HG03039 (cell line): ENCODE results near the gene DRAM2.
"Not testable (repeated sequence)": the region's sequence is repeated elsewhere in the genome, so short reads cannot be mapped to it uniquely, and the experiment has no call there.

Experiments used
- ATAC-seq: cut with Tn5 transposase; IDR thresholded peaks from one replicate; pipeline ENCODE4 v1.9.1; 2021; ENCODE audit warnings: mild to moderate bottlenecking, moderate library complexity; ENCODE audit not compliant: unreplicated experiment

The DRAM2 gene

GRCh38 chr1:111084999-111085398 is 54.9 kb downstream of the DRAM2 start:
- ATAC-seq: no peak

GRCh38 chr1:111082421-111083203 is 57.3 kb downstream of the DRAM2 start:
- no peak for ATAC-seq

- not testable (repeated sequence) for ATAC-seq
Measured at GRCh38 chr1:111079329-111079728, 60.6 kb downstream of the DRAM2 start.

GRCh38 chr1:111077312-111077711 is 62.6 kb downstream of the DRAM2 start:
- ATAC-seq: not testable (repeated sequence)
